DOHH2 (cell line): ENCODE measurements around the gene DOK7.

ENCODE experiments used
- H3F3A ChIP-seq: fragments of 200-600 bp; sonication (generic), shearing (Covaris generic); 2 replicates; pipeline ENCODE4 v1.6.0; 2016; ENCODE audit warnings: antibody characterized with exemption, mild to moderate bottlenecking; ENCODE audit not compliant: control insufficient read depth, insufficient read depth
- H3K27ac ChIP-seq: fragments of 200-600 bp; sonication (generic); 2 replicates; pipeline ENCODE4 v1.5.1; 2014; ENCODE audit warnings: low read depth, mild to moderate bottlenecking, low read length, moderate library complexity
- H3K27me3 ChIP-seq: fragments of 200-600 bp; sonication (generic); 2 replicates; pipeline ENCODE4 v1.6.1; 2014; ENCODE audit warnings: mild to moderate bottlenecking, low read length, mixed read lengths; ENCODE audit not compliant: control insufficient read depth
- H3K36me3 ChIP-seq: fragments of 200-600 bp; sonication (generic); 2 replicates; pipeline ENCODE4 v1.6.1; 2014; ENCODE audit warnings: mild to moderate bottlenecking, low read length, moderate library complexity, mixed read lengths; ENCODE audit not compliant: control insufficient read depth
- H3K4me1 ChIP-seq: fragments of 200-600 bp; sonication (generic); 2 replicates; pipeline ENCODE4 v1.6.1; 2014; ENCODE audit warnings: mild to moderate bottlenecking, low read length, mixed read lengths; ENCODE audit not compliant: control insufficient read depth
- H3K4me2 ChIP-seq: fragments of 200-600 bp; sonication (generic); 2 replicates; pipeline ENCODE4 v1.6.0; 2014; ENCODE audit warnings: mild to moderate bottlenecking, low read length, moderate library complexity
- H3K4me3 ChIP-seq: fragments of 200-600 bp; sonication (generic); 2 replicates; pipeline ENCODE4 v1.5.1; 2014; ENCODE audit warnings: mild to moderate bottlenecking, low read length, mixed read lengths
- H3K79me2 ChIP-seq: fragments of 200-600 bp; sonication (generic); 2 replicates; pipeline ENCODE4 v1.6.1; 2014; ENCODE audit warnings: mild to moderate bottlenecking, low read length, mixed read lengths; ENCODE audit not compliant: control insufficient read depth
- H3K9me2 ChIP-seq: fragments of 200-600 bp; sonication (generic); replicated peaks from 2 replicates; pipeline ENCODE4 v1.6.1; 2014; ENCODE audit warnings: mild to moderate bottlenecking, low read length, mixed read lengths; ENCODE audit not compliant: control insufficient read depth
- H3K9me3 ChIP-seq: fragments of 200-600 bp; sonication (generic); 2 replicates; pipeline ENCODE4 v1.6.1; 2014; ENCODE audit warnings: antibody characterized with exemption, low read length, mixed read lengths; ENCODE audit not compliant: control insufficient read depth, insufficient read depth
- H4K20me1 ChIP-seq: fragments of 200-600 bp; sonication (generic); 2 replicates; pipeline ENCODE4 v1.6.0; 2014; ENCODE audit warnings: low read depth, mild to moderate bottlenecking, antibody characterized with exemption, low read length, moderate library complexity; ENCODE audit not compliant: control insufficient read depth, insufficient read depth
- EZH2phosphoT487 ChIP-seq: fragments of 200-600 bp; sonication (generic); IDR thresholded peaks from 2 replicates; pipeline ENCODE4 v1.6.1; 2017; ENCODE audit warnings: borderline replicate concordance, mild to moderate bottlenecking, antibody characterized with exemption, low read length, moderate library complexity, mixed read lengths
- TF ChIP-seq, protein P1 (sequence below): fragments of 200-600 bp; sonication (generic); IDR thresholded peaks from one replicate; pipeline ENCODE4 v1.5.1; 2014; ENCODE audit warnings: antibody characterized with exemption, mild to moderate bottlenecking, low read depth, low read length; ENCODE audit not compliant: poor library complexity, severe bottlenecking

The DOK7 gene, protein sequence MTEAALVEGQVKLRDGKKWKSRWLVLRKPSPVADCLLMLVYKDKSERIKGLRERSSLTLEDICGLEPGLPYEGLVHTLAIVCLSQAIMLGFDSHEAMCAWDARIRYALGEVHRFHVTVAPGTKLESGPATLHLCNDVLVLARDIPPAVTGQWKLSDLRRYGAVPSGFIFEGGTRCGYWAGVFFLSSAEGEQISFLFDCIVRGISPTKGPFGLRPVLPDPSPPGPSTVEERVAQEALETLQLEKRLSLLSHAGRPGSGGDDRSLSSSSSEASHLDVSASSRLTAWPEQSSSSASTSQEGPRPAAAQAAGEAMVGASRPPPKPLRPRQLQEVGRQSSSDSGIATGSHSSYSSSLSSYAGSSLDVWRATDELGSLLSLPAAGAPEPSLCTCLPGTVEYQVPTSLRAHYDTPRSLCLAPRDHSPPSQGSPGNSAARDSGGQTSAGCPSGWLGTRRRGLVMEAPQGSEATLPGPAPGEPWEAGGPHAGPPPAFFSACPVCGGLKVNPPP

GRCh38 chr4:3462790-3463415 lies at the start of gene DOK7:
DOK7 (plus strand) TSS chr4:3463306; CDS start chr4:3463376, 70 bp downstream.
- H3K4me1 ChIP-seq: no peaks in the 10 kb centered on the region
- TF ChIP-seq, protein P1, sequence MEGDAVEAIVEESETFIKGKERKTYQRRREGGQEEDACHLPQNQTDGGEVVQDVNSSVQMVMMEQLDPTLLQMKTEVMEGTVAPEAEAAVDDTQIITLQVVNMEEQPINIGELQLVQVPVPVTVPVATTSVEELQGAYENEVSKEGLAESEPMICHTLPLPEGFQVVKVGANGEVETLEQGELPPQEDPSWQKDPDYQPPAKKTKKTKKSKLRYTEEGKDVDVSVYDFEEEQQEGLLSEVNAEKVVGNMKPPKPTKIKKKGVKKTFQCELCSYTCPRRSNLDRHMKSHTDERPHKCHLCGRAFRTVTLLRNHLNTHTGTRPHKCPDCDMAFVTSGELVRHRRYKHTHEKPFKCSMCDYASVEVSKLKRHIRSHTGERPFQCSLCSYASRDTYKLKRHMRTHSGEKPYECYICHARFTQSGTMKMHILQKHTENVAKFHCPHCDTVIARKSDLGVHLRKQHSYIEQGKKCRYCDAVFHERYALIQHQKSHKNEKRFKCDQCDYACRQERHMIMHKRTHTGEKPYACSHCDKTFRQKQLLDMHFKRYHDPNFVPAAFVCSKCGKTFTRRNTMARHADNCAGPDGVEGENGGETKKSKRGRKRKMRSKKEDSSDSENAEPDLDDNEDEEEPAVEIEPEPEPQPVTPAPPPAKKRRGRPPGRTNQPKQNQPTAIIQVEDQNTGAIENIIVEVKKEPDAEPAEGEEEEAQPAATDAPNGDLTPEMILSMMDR: no peak
- no peak for TF ChIP-seq EZH2phosphoT487
- no peak within 1 kb of the TSS for H3K4me3 ChIP-seq
- no peaks in the 10 kb centered on the region for H3K27me3 ChIP-seq
- H3F3A ChIP-seq: no peaks in the 10 kb centered on the region
- peaks cover 1% of the 10 kb centered on the region; the same call in 1 of the 2 replicates for H3K9me3 ChIP-seq
- H3K4me2 ChIP-seq: no peak within 1 kb of the TSS
- H3K27ac ChIP-seq: no peak within 1 kb of the TSS
- no peaks in the 10 kb centered on the region for H3K9me2 ChIP-seq
- H3K79me2 ChIP-seq: no peaks in the 10 kb centered on the region
- H3K36me3 ChIP-seq: no peaks in the 10 kb centered on the region
- H4K20me1 ChIP-seq: no peaks in the 10 kb centered on the region

GRCh38 chr4:3413675-3414420 lies 49.3 kb upstream of the DOK7 start:
- Histone ChIP-seq H3K4me1 (no peaks in the 10 kb centered on the region), H3F3A (no peaks in the 10 kb centered on the region), H3K27me3 (no peaks in the 10 kb centered on the region), H3K79me2 (no peaks in the 10 kb centered on the region), H3K4me3 (no peak overlapping the region), H4K20me1 (no peaks in the 10 kb centered on the region), H3K27ac (no peak overlapping the region), H3K36me3 (no peaks in the 10 kb centered on the region), H3K9me2 (no peaks in the 10 kb centered on the region), H3K9me3 (no peaks in the 10 kb centered on the region), H3K4me2 (no peak overlapping the region)
- no peak for TF ChIP-seq EZH2phosphoT487
- TF ChIP-seq, protein P1: no peak

DNA sequence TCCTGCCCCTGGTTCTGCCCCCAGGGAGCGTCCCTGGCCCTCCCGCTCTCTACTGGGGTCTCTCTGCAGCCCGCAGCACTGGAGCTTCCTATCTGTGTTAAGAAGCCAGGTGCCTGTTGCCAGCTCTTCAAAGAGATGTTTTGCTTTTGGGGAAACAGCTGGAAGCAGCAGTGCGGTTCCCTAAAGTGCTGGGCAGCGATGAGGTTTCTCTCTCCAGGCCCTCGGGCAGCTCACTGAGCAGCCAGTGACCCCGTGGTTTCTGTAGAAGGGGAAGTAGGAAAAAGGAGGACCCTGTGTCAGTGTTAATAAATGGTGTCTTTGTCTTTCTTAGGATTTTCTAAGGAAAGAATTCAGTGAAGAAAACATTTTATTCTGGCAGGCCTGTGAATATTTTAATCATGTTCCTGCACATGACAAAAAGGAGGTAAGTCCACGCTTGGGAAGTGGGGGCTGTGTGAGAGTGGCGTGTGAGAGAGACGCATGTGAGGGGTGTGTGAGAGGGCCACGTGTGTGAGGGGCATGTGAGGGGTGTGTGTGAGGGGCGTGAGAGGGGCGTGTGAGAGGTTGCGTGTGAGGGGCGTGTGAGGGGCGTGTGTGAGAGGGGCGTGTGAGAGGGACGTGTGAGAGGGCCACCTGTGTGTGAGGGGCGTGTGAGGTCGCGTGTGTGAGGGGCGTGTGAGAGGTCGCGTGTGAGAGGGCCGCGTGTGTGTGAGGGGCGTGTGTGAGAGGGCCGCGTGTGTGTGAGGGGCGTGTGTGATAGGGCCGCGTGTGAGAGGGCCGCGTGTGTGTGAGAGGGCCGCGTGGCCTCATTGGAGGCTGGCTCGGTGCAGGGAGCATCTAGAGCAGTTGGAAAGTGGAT lies 48.5 kb upstream of the DOK7 start:
- Histone ChIP-seq H3K9me2 (no peaks in the 10 kb centered on the region), H4K20me1 (no peaks in the 10 kb centered on the region), H3K27me3 (no peaks in the 10 kb centered on the region), H3K4me2 (no peak overlapping the region), H3K79me2 (no peaks in the 10 kb centered on the region), H3K4me1 (no peaks in the 10 kb centered on the region), H3K9me3 (no peaks in the 10 kb centered on the region), H3K4me3 (no peak overlapping the region), H3K27ac (no peak overlapping the region), H3F3A (no peaks in the 10 kb centered on the region), H3K36me3 (no peaks in the 10 kb centered on the region)
- TF ChIP-seq, protein P1: no peak
- no peak for TF ChIP-seq EZH2phosphoT487
